ENCODE data around the gene NUF2.
"Not testable (repeated sequence)": the region's sequence is repeated elsewhere in the genome, so short reads cannot be mapped to it uniquely, and the experiment has no call there.

Gene NUF2

GRCh38 chr1:163284867-163285266 lies 36.9 kb upstream of the NUF2 start:
- H2BK12ac ChIP-seq (ENCODE audit: low read length); H2AK5ac ChIP-seq (ENCODE audit: low read length); H2BK5ac ChIP-seq (ENCODE audit: low read depth, low read length, poor library complexity); H2AFZ ChIP-seq (ENCODE audit: insufficient read depth, low read length, poor library complexity); H3K27ac ChIP-seq (ENCODE audit: low read depth, low read length); H4K91ac ChIP-seq (ENCODE audit: low read depth, low read length); H4K8ac ChIP-seq (ENCODE audit: low read depth, low read length); H3K4ac ChIP-seq (ENCODE audit: low read depth, low read length); H3K9me3 ChIP-seq (ENCODE audit: insufficient read depth, low read depth, low read length); H3K9ac ChIP-seq (ENCODE audit: low read length); H2BK120ac ChIP-seq (ENCODE audit: insufficient read depth, low read length, poor library complexity); H3K27me3 ChIP-seq (ENCODE audit: insufficient read depth, low read length); H3K79me1 ChIP-seq (ENCODE audit: low read length); H3K14ac ChIP-seq (ENCODE audit: low read length); H4K12ac ChIP-seq (ENCODE audit: low read depth, low read length); DNase-seq; H3K23ac ChIP-seq (ENCODE audit: low read length); H3K4me2 ChIP-seq (ENCODE audit: low read length); H3K36me3 ChIP-seq (ENCODE audit: control insufficient read depth in 1 of 2, insufficient read depth in 2 of 2, low read length in 2 of 2); H3K4me3 ChIP-seq (ENCODE audit: low read depth, low read length); H3K18ac ChIP-seq (ENCODE audit: low read length); H3K4me1 ChIP-seq (ENCODE audit: control insufficient read depth in 1 of 2, insufficient read depth in 2 of 2, low read length in 2 of 2); H3K79me2 ChIP-seq (ENCODE audit: control insufficient read depth, insufficient read depth, low read length, poor library complexity): not testable (repeated sequence)
- WGBS (ENCODE audit: extremely low coverage, insufficient coverage, insufficient read length): no CpG with 5 or more reads among the region's 2 CpGs

- Histone ChIP-seq H3K4me1 (ENCODE audit: control insufficient read depth in 1 of 2, insufficient read depth in 2 of 2, low read length in 2 of 2) (no peaks in the 10 kb centered on the region), H3K9me3 (ENCODE audit: insufficient read depth, low read depth, low read length) (no peaks in the 10 kb centered on the region), H2BK12ac (ENCODE audit: low read length) (no peak overlapping the region), H3K36me3 (ENCODE audit: control insufficient read depth in 1 of 2, insufficient read depth in 2 of 2, low read length in 2 of 2) (no peaks in the 10 kb centered on the region), H3K23ac (ENCODE audit: low read length) (no peak overlapping the region), H3K79me2 (ENCODE audit: control insufficient read depth, insufficient read depth, low read length, poor library complexity) (no peaks in the 10 kb centered on the region), H3K14ac (ENCODE audit: low read length) (no peak overlapping the region), H3K27me3 (ENCODE audit: insufficient read depth, low read length) (no peaks in the 10 kb centered on the region), H2BK120ac (ENCODE audit: insufficient read depth, low read length, poor library complexity) (no peak overlapping the region), H3K79me1 (ENCODE audit: low read length) (no peaks in the 10 kb centered on the region), H2BK5ac (ENCODE audit: low read depth, low read length, poor library complexity) (no peak overlapping the region), H3K4me2 (ENCODE audit: low read length) (no peak overlapping the region), H4K12ac (ENCODE audit: low read depth, low read length) (no peak overlapping the region), H4K8ac (ENCODE audit: low read depth, low read length) (no peak overlapping the region), H4K91ac (ENCODE audit: low read depth, low read length) (no peak overlapping the region), H2AFZ (ENCODE audit: insufficient read depth, low read length, poor library complexity) (no peak overlapping the region), H2AK5ac (ENCODE audit: low read length) (no peak overlapping the region), H3K27ac (ENCODE audit: low read depth, low read length) (no peak overlapping the region), H3K4me3 (ENCODE audit: low read depth, low read length) (no peak overlapping the region), H3K9ac (ENCODE audit: low read length) (no peak overlapping the region), H3K4ac (ENCODE audit: low read depth, low read length) (no peak overlapping the region), H3K18ac (ENCODE audit: low read length) (no peak overlapping the region)
- no peak for DNase-seq
- no CpG with 5 or more reads among the region's 6 CpGs for WGBS (ENCODE audit: extremely low coverage, insufficient coverage, insufficient read length)
Measured at GRCh38 chr1:163290025-163290640, 31.6 kb upstream of the NUF2 start.

- Histone ChIP-seq H3K4ac (ENCODE audit: low read depth, low read length) (no peak overlapping the region), H3K4me2 (ENCODE audit: low read length) (no peak overlapping the region), H3K27me3 (ENCODE audit: insufficient read depth, low read length) (no peaks in the 10 kb centered on the region), H3K79me2 (ENCODE audit: control insufficient read depth, insufficient read depth, low read length, poor library complexity) (no peaks in the 10 kb centered on the region), H3K79me1 (ENCODE audit: low read length) (no peaks in the 10 kb centered on the region), H4K12ac (ENCODE audit: low read depth, low read length) (no peak overlapping the region), H3K18ac (ENCODE audit: low read length) (no peak overlapping the region), H3K23ac (ENCODE audit: low read length) (no peak overlapping the region), H2BK5ac (ENCODE audit: low read depth, low read length, poor library complexity) (no peak overlapping the region), H2BK120ac (ENCODE audit: insufficient read depth, low read length, poor library complexity) (no peak overlapping the region), H3K9ac (ENCODE audit: low read length) (no peak overlapping the region), H4K91ac (ENCODE audit: low read depth, low read length) (no peak overlapping the region), H3K36me3 (ENCODE audit: control insufficient read depth in 1 of 2, insufficient read depth in 2 of 2, low read length in 2 of 2) (no peaks in the 10 kb centered on the region), H3K4me3 (ENCODE audit: low read depth, low read length) (no peak overlapping the region), H3K14ac (ENCODE audit: low read length) (no peak overlapping the region), H2AK5ac (ENCODE audit: low read length) (no peak overlapping the region), H3K4me1 (ENCODE audit: control insufficient read depth in 1 of 2, insufficient read depth in 2 of 2, low read length in 2 of 2) (no peaks in the 10 kb centered on the region), H2AFZ (ENCODE audit: insufficient read depth, low read length, poor library complexity) (no peak overlapping the region), H3K9me3 (ENCODE audit: insufficient read depth, low read depth, low read length) (no peaks in the 10 kb centered on the region), H3K27ac (ENCODE audit: low read depth, low read length) (no peak overlapping the region), H4K8ac (ENCODE audit: low read depth, low read length) (no peak overlapping the region), H2BK12ac (ENCODE audit: low read length) (no peak overlapping the region)
- no peak for DNase-seq
- WGBS (ENCODE audit: extremely low coverage, insufficient coverage, insufficient read length): no CpG with 5 or more reads among the region's 3 CpGs
Measured at GRCh38 chr1:163291461-163291860, 30.3 kb upstream of the NUF2 start.

GRCh38 chr1:163292153-163292552 lies 29.6 kb upstream of the NUF2 start:
- H3K4me3 ChIP-seq (ENCODE audit: low read depth, low read length); H3K14ac ChIP-seq (ENCODE audit: low read length); H3K4me1 ChIP-seq (ENCODE audit: control insufficient read depth in 1 of 2, insufficient read depth in 2 of 2, low read length in 2 of 2); H2AK5ac ChIP-seq (ENCODE audit: low read length); H2BK5ac ChIP-seq (ENCODE audit: low read depth, low read length, poor library complexity); H3K27ac ChIP-seq (ENCODE audit: low read depth, low read length); H4K12ac ChIP-seq (ENCODE audit: low read depth, low read length); DNase-seq; H2BK120ac ChIP-seq (ENCODE audit: insufficient read depth, low read length, poor library complexity); H4K91ac ChIP-seq (ENCODE audit: low read depth, low read length); H4K8ac ChIP-seq (ENCODE audit: low read depth, low read length); H3K36me3 ChIP-seq (ENCODE audit: control insufficient read depth in 1 of 2, insufficient read depth in 2 of 2, low read length in 2 of 2); H3K4me2 ChIP-seq (ENCODE audit: low read length); H3K27me3 ChIP-seq (ENCODE audit: insufficient read depth, low read length); H3K18ac ChIP-seq (ENCODE audit: low read length); H3K4ac ChIP-seq (ENCODE audit: low read depth, low read length); H2AFZ ChIP-seq (ENCODE audit: insufficient read depth, low read length, poor library complexity); H3K9ac ChIP-seq (ENCODE audit: low read length); H3K79me1 ChIP-seq (ENCODE audit: low read length); H3K9me3 ChIP-seq (ENCODE audit: insufficient read depth, low read depth, low read length); H3K79me2 ChIP-seq (ENCODE audit: control insufficient read depth, insufficient read depth, low read length, poor library complexity); H3K23ac ChIP-seq (ENCODE audit: low read length); H2BK12ac ChIP-seq (ENCODE audit: low read length): not testable (repeated sequence)
- no CpG with 5 or more reads among the region's 2 CpGs for WGBS (ENCODE audit: extremely low coverage, insufficient coverage, insufficient read length)
